DND-41 (cell line): Measurements from ENCODE around the gene RGS19.

ENCODE experiments used
- CTCF ChIP-seq: IDR thresholded peaks from 2 replicates; pipeline ENCODE4 v1.5.1; 2012; ENCODE audit warnings: borderline replicate concordance, low read length, moderate library complexity, mild to moderate bottlenecking; ENCODE audit not compliant: poor library complexity, severe bottlenecking; ENCODE audit errors: extremely low read depth
- EZH2 ChIP-seq: IDR thresholded peaks from 3 replicates; pipeline ENCODE4 v1.6.1; 2012; ENCODE audit warnings: borderline replicate concordance, low read depth, mild to moderate bottlenecking, moderate library complexity, low read length, inconsistent platforms; ENCODE audit not compliant: severe bottlenecking

- TF ChIP-seq CTCF (no peak), EZH2 (no peak)
Observed at GRCh38 chr20:64031822-64032314, 47.5 kb downstream of the RGS19 start.
